Measurements from ENCODE around the gene LONRF3.

GRCh38 chrX:119013164-119013563 lies 38.7 kb downstream of the LONRF3 start:
- TF ChIP-seq POLR2AphosphoS5 (IDR thresholded peaks at IDR 0.05; ENCODE audit: low read depth, low read length) (no peak), SIN3A (IDR thresholded peaks at IDR 0.05; ENCODE audit: borderline replicate concordance, insufficient read depth, low read length) (no peak), TAF1 (IDR thresholded peaks at IDR 0.05; ENCODE audit: borderline replicate concordance, insufficient read depth, low read length) (no peak), FOXP2 (optimal IDR thresholded peaks at IDR 0.05; ENCODE audit: borderline replicate concordance, extremely low read depth, extremely low read length, insufficient read depth) (no peak), REST (IDR thresholded peaks at IDR 0.05; ENCODE audit: insufficient read depth in 1 of 2, low read depth in 2 of 2, low read length in 2 of 2) (no peak)
